D721Med (cell line): ENCODE results near the gene PCDHB6.
A peak's percentile ranks its signal among the peaks of the same experiment; 100 is the strongest.
"Not testable (repeated sequence)": the region's sequence is repeated elsewhere in the genome, so short reads cannot be mapped to it uniquely, and the experiment has no call there.

Source experiments
- DNase-seq: peaks from one replicate; pipeline ENCODE4 v3.0.0; 2011; ENCODE audit warnings: low spot score; ENCODE audit not compliant: insufficient read length
- FAIRE-seq: peaks from 2 replicates; lab custom pipeline; 2011; peaks lifted over from hg19 to GRCh38; lab: Jason Lieb, UNC
- CTCF ChIP-seq: IDR thresholded peaks from 2 replicates; pipeline ENCODE4 v1.5.1; 2012; ENCODE audit warnings: mild to moderate bottlenecking, control low read depth; ENCODE audit not compliant: insufficient read depth; ENCODE audit errors: missing control alignments

The PCDHB6 gene

GRCh38 chr5:141121985-141122384 lies 27.9 kb upstream of the PCDHB6 start:
- DNase-seq (no peak), FAIRE-seq (no peak)
- TF ChIP-seq CTCF = no peak

GRCh38 chr5:141123396-141124135 lies 26.3 kb upstream of the PCDHB6 start:
- FAIRE-seq = not testable (repeated sequence)

GRCh38 chr5:141127305-141127704 lies 22.6 kb upstream of the PCDHB6 start:
- no peak for TF ChIP-seq CTCF
- FAIRE-seq = no peak

More at GRCh38 chr5:141123396-141124135, 26.3 kb upstream of the PCDHB6 start:
- not testable (repeated sequence) for DNase-seq

GRCh38 chr5:141135030-141135717 lies 14.7 kb upstream of the PCDHB6 start, which contains the start of gene PCDHB5:
TSS of gene PCDHB5 (plus strand) at chr5:141135206. CDS start at chr5:141135435, 229 bp downstream.
- no peak for DNase-seq
- no peak for TF ChIP-seq CTCF
- FAIRE-seq = peak; percentile 78

More at GRCh38 chr5:141127305-141127704, 22.6 kb upstream of the PCDHB6 start:
- DNase-seq = no peak

- no peak for FAIRE-seq
- no peak for TF ChIP-seq CTCF
- no peak for DNase-seq
These were observed 14.1 kb upstream of the PCDHB6 start for GRCh38 chr5:141135718-141136266.

GRCh38 chr5:141137346-141137745 lies 12.5 kb upstream of the PCDHB6 start:
- not testable (repeated sequence) for FAIRE-seq

GRCh38 chr5:141150224-141150992 lies 551 bp downstream of the PCDHB6 start:
- TF ChIP-seq CTCF = no peak
- DNase-seq (no peak), FAIRE-seq (no peak)

More at GRCh38 chr5:141137346-141137745, 12.5 kb upstream of the PCDHB6 start:
- not testable (repeated sequence) for DNase-seq
